Cardiac muscle cell (in vitro differentiated cells and primary cell): Measurements from ENCODE around the gene RB1. TPM values are rescaled to one million over a fixed set of nuclear protein-coding genes. Genes with fewer than 3 reads are reported as not detected.

Experiments used
- DNase-seq, 2 donors: peaks; one replicate each; pipeline versions ENCODE4 v3.0.0 to v3.0.0-alpha.2; 2010 to 2017; ENCODE audit warnings: low read depth in 1 of 2, low spot score in 1 of 2
- H3K27ac ChIP-seq: fragments of 200-600 bp; sonication (generic); 2 replicates; pipeline ENCODE4 v1.5.1; 2016
- H3K27me3 ChIP-seq: fragments of 200-600 bp; sonication (generic); 2 replicates; pipeline ENCODE4 v1.6.0; 2016; ENCODE audit warnings: control low read depth
- H3K36me3 ChIP-seq: fragments of 200-600 bp; sonication (generic); 2 replicates; pipeline ENCODE4 v1.5.1; 2016; ENCODE audit warnings: control low read depth
- H3K4me1 ChIP-seq: fragments of 200-600 bp; sonication (generic); 2 replicates; pipeline ENCODE4 v1.8.1; 2017; ENCODE audit warnings: low read depth, mild to moderate bottlenecking, mixed run types
- H3K4me3 ChIP-seq: fragments of 200-600 bp; sonication (generic); 2 replicates; pipeline ENCODE4 v1.5.1; 2016; ENCODE audit warnings: mild to moderate bottlenecking
- H3K9me3 ChIP-seq: fragments of 200-600 bp; sonication (generic); 2 replicates; pipeline ENCODE4 v1.5.1; 2017; ENCODE audit warnings: low read depth, mild to moderate bottlenecking, control low read depth
- CTCF ChIP-seq: IDR thresholded peaks from 2 replicates; pipeline ENCODE4 v1.5.1; 2012; ENCODE audit warnings: low read depth, mild to moderate bottlenecking, low read length
- polyA plus RNA-seq: library from polyadenylated mRNA; unstranded; fragments of >200 nt; fragmentation: Nextera tagmentation; extraction: Ambion mirVana; gene quantifications from 2 replicates; pipeline ENCODE4 v1.2.1, GENCODE V29; 2016
- total RNA-seq: library from RNA; depleted of rRNA; stranded (reverse); fragments of >200 nt; gene quantifications from 2 replicates; pipeline ENCODE4 v1.2.3, GENCODE V29; 2016

The RB1 gene
- total and polyA plus RNA-seq, 2 experiments from 2014 or later, result 23.0 to 23.6 TPM

GRCh38 chr13:48491423-48492095 lies 188.0 kb downstream of the RB1 start:
- no peak for DNase-seq
- Histone ChIP-seq H3K4me1 (no peaks in the 10 kb centered on the region), H3K36me3 (peaks cover 3% of the 10 kb centered on the region), H3K27ac (no peak overlapping the region), H3K4me3 (no peak overlapping the region), H3K9me3 (no peaks in the 10 kb centered on the region), H3K27me3 (no peaks in the 10 kb centered on the region)
- no peak for TF ChIP-seq CTCF

GRCh38 chr13:48492096-48492440 lies 188.5 kb downstream of the RB1 start:
- Histone ChIP-seq H3K9me3 (no peaks in the 10 kb centered on the region), H3K36me3 (peaks cover 3% of the 10 kb centered on the region), H3K4me3 (no peak overlapping the region), H3K27me3 (no peaks in the 10 kb centered on the region), H3K4me1 (no peaks in the 10 kb centered on the region), H3K27ac (no peak overlapping the region)
- TF ChIP-seq CTCF, result no peak
- no peak for DNase-seq

- Histone ChIP-seq H3K27ac (no peak overlapping the region), H3K9me3 (no peaks in the 10 kb centered on the region), H3K4me3 (no peak overlapping the region), H3K4me1 (no peaks in the 10 kb centered on the region), H3K27me3 (no peaks in the 10 kb centered on the region), H3K36me3 (peaks cover 3% of the 10 kb centered on the region)
- DNase-seq, result peak; percentile 11 to 91
- TF ChIP-seq CTCF, result no peak
Measured at GRCh38 chr13:48492470-48493065, 189.0 kb downstream of the RB1 start.

GRCh38 chr13:48493066-48493765 lies 189.7 kb downstream of the RB1 start:
- Histone ChIP-seq H3K27me3 (no peaks in the 10 kb centered on the region), H3K27ac (no peak overlapping the region), H3K4me3 (no peak overlapping the region), H3K4me1 (no peaks in the 10 kb centered on the region), H3K9me3 (no peaks in the 10 kb centered on the region), H3K36me3 (peaks cover 3% of the 10 kb centered on the region)
- peak in 1 of 2 donors; percentile 42 for DNase-seq
- TF ChIP-seq CTCF, result no peak

- Histone ChIP-seq H3K27me3 (no peaks in the 10 kb centered on the region), H3K4me1 (no peaks in the 10 kb centered on the region), H3K27ac (no peak overlapping the region), H3K36me3 (peaks cover 3% of the 10 kb centered on the region), H3K4me3 (no peak overlapping the region), H3K9me3 (no peaks in the 10 kb centered on the region)
- DNase-seq, result peak in 1 of 2 donors; percentile 66
- TF ChIP-seq CTCF, result no peak
Measured at GRCh38 chr13:48493851-48494250, 190.3 kb downstream of the RB1 start.
